CD14-positive monocyte (primary cell): ENCODE data around the gene C1orf50. TPM values are rescaled to one million over a fixed set of nuclear protein-coding genes. Genes with fewer than 3 reads are reported as not detected.

Source experiments
- DNase-seq, 3 donors: peaks; one replicate each; pipeline ENCODE4 v3.0.0-alpha.2; 2011 to 2022
- H2AFZ ChIP-seq: 2 replicates; pipeline ENCODE4 v1.6.0; 2012; ENCODE audit warnings: mild to moderate bottlenecking, low read depth, low read length, inconsistent platforms; ENCODE audit not compliant: insufficient read depth, poor library complexity, severe bottlenecking
- H3K27ac ChIP-seq, 2 donors: 1 replicate in 1 of 2; 2 replicates in 1 of 2; pipeline ENCODE4 v1.5.1; 2012 to 2013; ENCODE audit warnings: low read length in 2 of 2, control low read depth in 1 of 2, inconsistent platforms in 1 of 2, low read depth in 1 of 2, mild to moderate bottlenecking in 1 of 2
- H3K27me3 ChIP-seq, 2 donors: one replicate each; pipeline versions ENCODE4 v1.6.0 to v1.6.1; 2011 to 2013; ENCODE audit warnings: low read length in 2 of 2; ENCODE audit not compliant: control insufficient read depth in 2 of 2, insufficient read depth in 2 of 2
- H3K36me3 ChIP-seq, 2 donors: replicated peaks in 1 of 2; 1 replicate in 1 of 2; 2 replicates in 1 of 2; pipeline versions ENCODE4 v1.5.1 to v1.6.1; 2012 to 2013; ENCODE audit warnings: low read length in 2 of 2, control low read depth in 1 of 2, inconsistent platforms in 1 of 2, mild to moderate bottlenecking in 1 of 2; ENCODE audit not compliant: insufficient read depth in 2 of 2, control insufficient read depth in 1 of 2
- H3K4me1 ChIP-seq, 2 donors: 1 replicate in 1 of 2; 2 replicates in 1 of 2; pipeline versions ENCODE4 v1.5.1 to v1.6.1; 2012 to 2013; ENCODE audit warnings: low read length in 2 of 2, control low read depth in 1 of 2, inconsistent platforms in 1 of 2, mild to moderate bottlenecking in 1 of 2, moderate library complexity in 1 of 2; ENCODE audit not compliant: insufficient read depth in 2 of 2, control insufficient read depth in 1 of 2
- H3K4me2 ChIP-seq: replicated peaks from 2 replicates; pipeline ENCODE3; 2012; ENCODE audit warnings: low read length, moderate library complexity, mild to moderate bottlenecking; ENCODE audit not compliant: poor library complexity, severe bottlenecking; ENCODE audit errors: extremely low read depth
- H3K4me3 ChIP-seq, 3 experiments: fragments of 200-600 bp in 1 of 3; sonication (generic) in 1 of 3; replicated peaks in 1 of 3; 1 replicate in 2 of 3; 2 replicates in 1 of 3; pipeline ENCODE4 v1.5.1; 2011 to 2013; ENCODE audit warnings: low read length in 3 of 3, mild to moderate bottlenecking in 3 of 3, control low read depth in 2 of 3, low read depth in 2 of 3, inconsistent platforms in 1 of 3, moderate library complexity in 1 of 3
- H3K79me2 ChIP-seq: 2 replicates; pipeline ENCODE4 v1.6.0; 2012; ENCODE audit warnings: mild to moderate bottlenecking, control low read depth, inconsistent platforms, low read length, moderate library complexity; ENCODE audit not compliant: insufficient read depth
- H3K9ac ChIP-seq: 2 replicates; pipeline ENCODE4 v1.6.0; 2017; ENCODE audit warnings: low read length, mild to moderate bottlenecking; ENCODE audit not compliant: insufficient read depth, poor library complexity, severe bottlenecking
- H3K9me3 ChIP-seq, 2 donors: replicated peaks in 1 of 2; 1 replicate in 1 of 2; 2 replicates in 1 of 2; pipeline versions ENCODE4 v1.5.1 to v1.6.1; 2012 to 2013; ENCODE audit warnings: low read length in 2 of 2, control low read depth in 1 of 2; ENCODE audit not compliant: control insufficient read depth in 1 of 2, insufficient read depth in 1 of 2
- H4K20me1 ChIP-seq: 2 replicates; pipeline ENCODE4 v1.6.0; 2012; ENCODE audit warnings: mild to moderate bottlenecking, low read length, control low read depth, moderate library complexity; ENCODE audit not compliant: insufficient read depth
- H3K27ac Mint-ChIP-seq, 7 donors: one replicate each; pipeline ENCODE4 v1.8.0; 2020; ENCODE audit warnings: mild to moderate bottlenecking in 7 of 7, mixed read lengths in 7 of 7, moderate library complexity in 6 of 7, inconsistent platforms in 2 of 7
- H3K27me3 Mint-ChIP-seq, 3 donors: one replicate each; pipeline ENCODE4 v1.8.0; 2021 to 2022; ENCODE audit warnings: low read depth in 3 of 3, mild to moderate bottlenecking in 3 of 3, mixed read lengths in 3 of 3, moderate library complexity in 3 of 3, inconsistent platforms in 1 of 3
- H3K36me3 Mint-ChIP-seq, 2 donors: one replicate each; pipeline ENCODE4 v1.8.0; 2020; ENCODE audit warnings: mixed read lengths in 2 of 2, inconsistent platforms in 1 of 2, mild to moderate bottlenecking in 1 of 2
- H3K4me1 Mint-ChIP-seq: one replicate; pipeline ENCODE4 v1.8.0; 2020; ENCODE audit warnings: mild to moderate bottlenecking, mixed read lengths
- H3K4me3 Mint-ChIP-seq, 2 donors: one replicate each; pipeline ENCODE4 v1.8.0; 2020; ENCODE audit warnings: mild to moderate bottlenecking in 2 of 2, mixed read lengths in 2 of 2, moderate library complexity in 1 of 2
- H3K9me3 Mint-ChIP-seq, 7 donors: one replicate each; pipeline ENCODE4 v1.8.0; 2020 to 2022; ENCODE audit warnings: mixed read lengths in 7 of 7, mild to moderate bottlenecking in 6 of 7, moderate library complexity in 6 of 7, inconsistent platforms in 2 of 7
- WGBS: methylation state at CpG from one replicate; pipeline ENCODE4 v1.1.5; 2013; ENCODE audit warnings: missing lambda C conversion rate; ENCODE audit not compliant: insufficient coverage; 5-methylcytosine and 5-hydroxymethylcytosine counted together
- intact Hi-C, 2 donors: fragments of 100-400 bp; cut with micrococcal nuclease; formaldehyde crosslinking; loops; one replicate each; pipeline versions ENCODE4 v1.15.0 to v1.15.1; 2023
- polyA plus RNA-seq, 3 donors: library from polyadenylated mRNA; depleted of rRNA in 1 of 3; unstranded in 2 of 3; stranded (reverse) in 1 of 3; fragments of 300-500 nt in 2 of 3; fragments of >200 nt in 1 of 3; fragmentation: Illumina TruSeq in 2 of 3; gene quantifications; 1 replicate in 2 of 3; 2 replicates in 1 of 3; pipeline ENCODE4 v1.2.3, GENCODE V29; 2012 to 2021
- TF ChIP-seq, protein P1 (sequence below): fragments of 200-600 bp; IDR thresholded peaks from one replicate; pipeline ENCODE4 v1.8.0; 2022; ENCODE audit warnings: antibody characterized with exemption, mild to moderate bottlenecking

C1orf50 gene
- polyA plus RNA-seq, 3 donors: 3.7 to 9.2 (median 4.3) TPM

DNA sequence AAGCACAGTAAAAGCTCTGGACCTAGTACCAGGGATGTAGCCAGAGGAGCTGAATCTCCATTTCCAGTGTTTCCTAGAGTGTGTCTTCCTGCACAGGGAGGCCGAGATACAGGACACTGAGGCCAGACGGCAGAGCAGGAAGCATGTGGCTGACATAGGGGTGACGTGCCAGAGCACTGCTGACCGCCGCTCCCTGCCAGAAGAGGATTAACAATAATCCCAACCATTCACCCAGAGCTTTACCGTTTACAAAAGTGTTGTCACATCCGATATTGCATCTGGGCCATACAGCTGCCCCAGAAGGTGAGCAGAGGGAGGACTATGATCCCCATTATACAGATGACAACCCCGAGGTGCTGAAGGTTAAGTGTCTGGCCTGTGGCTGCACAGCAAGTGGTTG lies 21.2 kb upstream of the C1orf50 start:
- H3K36me3 ChIP-seq: peaks cover 26 to 47% of the 10 kb centered on the region in 2 donors
- Mint-ChIP-seq H3K36me3 (peaks cover 32 to 52% of the 10 kb centered on the region in 2 donors), H3K9me3 (peaks cover 0 to 2% (median 0%) of the 10 kb centered on the region in 7 donors), H3K27ac (peak overlapping the region in 1 of 7 donors; percentile 18), H3K4me1 (peaks cover 28% of the 10 kb centered on the region), H3K4me3 (no peak overlapping the region), H3K27me3 (peaks cover 0 to 7% (median 2%) of the 10 kb centered on the region in 3 donors)
- no peaks in the 10 kb centered on the region for H3K27me3 ChIP-seq
- intact Hi-C loops: loop anchor here in 1 of 2 donors (10.0 kb wide), 1 partner anchor 401 kb away; no protein-coding TSS in a partner anchor
- H3K4me3 ChIP-seq: no peak overlapping the region
- no peaks in the 10 kb centered on the region for H3K9me3 ChIP-seq
- 100% methylated on average over 5 of the region's 8 CpGs for WGBS
- H3K4me2 ChIP-seq: no peak overlapping the region
- H2AFZ ChIP-seq: no peak overlapping the region
- no peak overlapping the region for H3K9ac ChIP-seq
- no peak overlapping the region for H3K27ac ChIP-seq
- H4K20me1 ChIP-seq: no peaks in the 10 kb centered on the region
- TF ChIP-seq, protein P1, sequence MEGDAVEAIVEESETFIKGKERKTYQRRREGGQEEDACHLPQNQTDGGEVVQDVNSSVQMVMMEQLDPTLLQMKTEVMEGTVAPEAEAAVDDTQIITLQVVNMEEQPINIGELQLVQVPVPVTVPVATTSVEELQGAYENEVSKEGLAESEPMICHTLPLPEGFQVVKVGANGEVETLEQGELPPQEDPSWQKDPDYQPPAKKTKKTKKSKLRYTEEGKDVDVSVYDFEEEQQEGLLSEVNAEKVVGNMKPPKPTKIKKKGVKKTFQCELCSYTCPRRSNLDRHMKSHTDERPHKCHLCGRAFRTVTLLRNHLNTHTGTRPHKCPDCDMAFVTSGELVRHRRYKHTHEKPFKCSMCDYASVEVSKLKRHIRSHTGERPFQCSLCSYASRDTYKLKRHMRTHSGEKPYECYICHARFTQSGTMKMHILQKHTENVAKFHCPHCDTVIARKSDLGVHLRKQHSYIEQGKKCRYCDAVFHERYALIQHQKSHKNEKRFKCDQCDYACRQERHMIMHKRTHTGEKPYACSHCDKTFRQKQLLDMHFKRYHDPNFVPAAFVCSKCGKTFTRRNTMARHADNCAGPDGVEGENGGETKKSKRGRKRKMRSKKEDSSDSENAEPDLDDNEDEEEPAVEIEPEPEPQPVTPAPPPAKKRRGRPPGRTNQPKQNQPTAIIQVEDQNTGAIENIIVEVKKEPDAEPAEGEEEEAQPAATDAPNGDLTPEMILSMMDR: no peak
- no peak for DNase-seq
- H3K4me1 ChIP-seq: peaks cover 18% of the 10 kb centered on the region in 2 donors
- H3K79me2 ChIP-seq: no peaks in the 10 kb centered on the region

DNA sequence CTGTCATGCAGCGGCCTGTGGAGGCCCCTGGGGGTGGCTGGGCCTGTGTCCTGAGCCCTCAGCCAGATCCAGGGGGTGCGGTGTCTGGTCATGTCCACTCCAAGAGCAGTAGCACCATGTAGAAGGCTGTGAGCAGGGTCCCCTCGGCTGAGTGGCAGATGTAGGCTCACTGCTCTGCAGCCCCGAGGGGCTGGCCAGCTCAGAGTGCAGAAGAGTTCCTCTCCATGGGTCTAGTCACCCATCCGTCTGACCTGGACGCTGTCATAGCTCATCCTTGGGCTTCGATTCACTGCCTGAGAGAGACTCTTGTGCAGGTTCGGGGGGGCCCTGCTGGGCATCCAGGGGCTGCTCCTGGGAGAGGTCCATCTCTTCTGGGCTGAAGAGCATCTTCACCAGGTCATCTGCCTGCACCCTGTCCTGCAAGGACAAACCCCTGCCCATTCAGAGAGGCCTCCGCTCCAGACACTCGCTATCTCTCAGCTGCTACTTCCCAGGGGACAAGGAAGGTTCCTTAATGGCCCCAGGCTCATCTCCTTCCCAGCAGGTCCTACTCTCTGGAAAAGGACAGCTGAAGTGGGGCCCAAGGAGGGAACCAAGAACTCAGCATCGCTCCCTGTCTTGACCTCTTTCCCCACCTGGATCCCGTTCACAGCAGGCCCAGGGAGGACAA lies 20.5 kb upstream of the C1orf50 start:
- Mint-ChIP-seq H3K27ac (peak overlapping the region in 1 of 7 donors; percentile 41), H3K9me3 (peaks cover 0 to 2% (median under 1%) of the 10 kb centered on the region in 7 donors), H3K4me3 (no peak overlapping the region), H3K27me3 (peaks cover 0 to 7% (median 2%) of the 10 kb centered on the region in 3 donors), H3K36me3 (peaks cover 33 to 54% of the 10 kb centered on the region in 2 donors), H3K4me1 (peaks cover 28% of the 10 kb centered on the region)
- Histone ChIP-seq H3K27ac (peak overlapping the region in 1 of 2 donors; percentile 72), H3K4me3 (no peak overlapping the region), H3K9ac (no peak overlapping the region), H3K4me1 (peaks cover 18% of the 10 kb centered on the region in 2 donors), H3K79me2 (no peaks in the 10 kb centered on the region), H3K27me3 (no peaks in the 10 kb centered on the region), H3K9me3 (no peaks in the 10 kb centered on the region), H3K36me3 (peaks cover 26 to 48% of the 10 kb centered on the region in 2 donors), H2AFZ (no peak overlapping the region), H4K20me1 (no peaks in the 10 kb centered on the region), H3K4me2 (no peak overlapping the region)
- 98% methylated on average over 12 of the region's 12 CpGs for WGBS
- intact Hi-C loops: loop anchor here in 1 of 2 donors (10.0 kb wide), 1 partner anchor 402 kb away; no protein-coding TSS in a partner anchor
- no peak for DNase-seq
- TF ChIP-seq, protein P1: no peak
